NB4 (cell line): ENCODE data around the gene FEM1B.

Experiments used
- DNase-seq: peaks from one replicate; pipeline ENCODE4 v3.0.0; 2010; ENCODE audit warnings: low read depth
- H3K4me3 ChIP-seq: one replicate; pipeline ENCODE4 v1.5.1; 2011; ENCODE audit warnings: mild to moderate bottlenecking, low read depth, low read length, moderate library complexity
- CTCF ChIP-seq: IDR thresholded peaks from one replicate; pipeline ENCODE4 v1.5.1; 2012; ENCODE audit warnings: low read depth, low read length
- MAX ChIP-seq: IDR thresholded peaks from 2 replicates; pipeline ENCODE4 v1.6.1; 2011; ENCODE audit warnings: low read depth, low read length
- MYC ChIP-seq: IDR thresholded peaks from 2 replicates; pipeline ENCODE4 v1.6.1; 2011; ENCODE audit warnings: low read depth, low read length
- POLR2A ChIP-seq: IDR thresholded peaks from 2 replicates; pipeline ENCODE4 v1.6.1; 2011; ENCODE audit warnings: mild to moderate bottlenecking; ENCODE audit not compliant: insufficient read length; ENCODE audit errors: extremely low read depth

Gene FEM1B

DNA sequence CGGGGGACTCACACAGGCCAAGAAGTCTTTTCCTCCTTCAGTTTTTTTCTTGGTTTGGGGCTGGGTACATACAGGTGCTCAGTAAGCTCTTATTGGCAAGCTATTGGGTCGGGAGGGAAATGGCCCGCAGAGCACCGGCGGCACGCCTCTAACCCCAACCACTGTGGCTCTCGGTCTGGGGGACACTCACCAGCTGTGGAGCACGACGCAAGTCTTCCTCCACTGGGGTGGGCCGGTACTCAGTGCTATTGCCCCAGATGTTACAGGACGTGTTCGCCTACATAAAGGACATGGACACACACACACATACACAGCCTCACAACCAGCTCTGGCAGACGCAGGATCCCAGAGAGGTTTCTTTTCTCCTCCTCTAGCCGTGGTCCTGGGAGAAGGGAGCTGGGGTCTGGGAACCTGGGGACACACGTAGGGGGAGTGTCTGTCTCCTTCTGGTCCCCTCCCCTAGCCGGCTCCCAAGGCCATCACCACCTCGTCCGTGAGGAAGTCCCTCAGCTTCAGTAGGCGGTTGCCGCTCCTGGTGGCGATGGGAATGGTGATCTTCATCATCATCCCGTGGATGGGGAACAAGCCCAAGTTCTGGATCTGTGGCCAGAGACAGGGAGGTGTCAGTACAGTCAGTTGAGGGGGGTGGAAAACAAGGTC lies 33.4 kb downstream of the FEM1B start:
- no peak for DNase-seq
- no peak for TF ChIP-seq CTCF
- TF ChIP-seq POLR2A, result no peak
- no peak for TF ChIP-seq MAX
- no peak overlapping the region for H3K4me3 ChIP-seq

DNA sequence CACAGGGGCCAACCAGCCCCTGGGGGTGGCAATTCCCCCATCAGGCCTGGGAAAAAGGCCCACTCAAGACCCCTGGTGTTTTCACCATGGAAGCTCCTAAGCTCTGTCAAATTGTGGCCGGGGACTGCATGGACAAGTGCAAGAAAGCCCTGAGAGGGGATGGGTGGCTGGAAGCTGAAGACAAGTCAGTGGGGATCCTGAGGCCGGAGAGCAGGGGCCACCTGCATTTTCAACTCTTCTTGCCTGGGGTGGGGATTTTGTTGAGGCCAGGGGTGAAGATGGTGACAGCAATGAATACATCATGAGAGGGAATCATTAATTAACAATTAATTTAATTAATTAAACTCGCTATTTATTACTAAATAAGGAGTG lies 33.9 kb downstream of the FEM1B start:
- H3K4me3 ChIP-seq, result no peak overlapping the region
- DNase-seq, result no peak
- TF ChIP-seq CTCF, result no peak
- TF ChIP-seq MAX, result no peak
- TF ChIP-seq MYC, result no peak
- TF ChIP-seq POLR2A, result no peak

GRCh38 chr15:68311859-68312557 lies 34.5 kb downstream of the FEM1B start:
- no peak for TF ChIP-seq CTCF
- no peak for TF ChIP-seq MAX
- no peak for TF ChIP-seq POLR2A
- TF ChIP-seq MYC, result no peak
- H3K4me3 ChIP-seq, result no peak overlapping the region
- no peak for DNase-seq

DNA sequence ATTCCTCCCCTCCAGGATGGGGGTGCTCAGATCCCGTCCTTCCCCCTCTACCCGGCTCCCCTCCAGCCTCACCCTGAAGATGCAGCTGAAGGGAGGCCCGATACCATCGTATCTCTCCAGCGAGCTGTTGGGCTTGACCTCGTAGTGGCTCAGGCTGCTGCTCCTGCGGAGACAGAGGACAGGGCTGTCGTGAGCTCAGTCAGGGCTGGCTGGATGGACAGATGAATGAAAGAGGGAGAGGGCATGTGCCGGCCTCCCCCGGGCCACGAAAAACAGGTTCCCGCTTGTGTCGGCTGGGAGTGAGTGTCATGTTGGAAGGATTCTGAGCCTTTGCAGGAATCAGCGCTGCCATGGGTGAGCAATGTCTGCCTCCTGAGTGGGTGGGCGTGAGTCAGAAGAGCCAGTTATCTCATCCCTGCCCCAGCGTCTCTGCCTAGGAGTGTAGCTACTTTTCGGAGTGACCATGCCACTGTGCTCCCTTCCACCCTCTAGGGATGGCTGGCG lies 35.2 kb downstream of the FEM1B start:
- TF ChIP-seq POLR2A (no peak), MYC (no peak), MAX (no peak), CTCF (no peak)
- DNase-seq, result no peak

DNA sequence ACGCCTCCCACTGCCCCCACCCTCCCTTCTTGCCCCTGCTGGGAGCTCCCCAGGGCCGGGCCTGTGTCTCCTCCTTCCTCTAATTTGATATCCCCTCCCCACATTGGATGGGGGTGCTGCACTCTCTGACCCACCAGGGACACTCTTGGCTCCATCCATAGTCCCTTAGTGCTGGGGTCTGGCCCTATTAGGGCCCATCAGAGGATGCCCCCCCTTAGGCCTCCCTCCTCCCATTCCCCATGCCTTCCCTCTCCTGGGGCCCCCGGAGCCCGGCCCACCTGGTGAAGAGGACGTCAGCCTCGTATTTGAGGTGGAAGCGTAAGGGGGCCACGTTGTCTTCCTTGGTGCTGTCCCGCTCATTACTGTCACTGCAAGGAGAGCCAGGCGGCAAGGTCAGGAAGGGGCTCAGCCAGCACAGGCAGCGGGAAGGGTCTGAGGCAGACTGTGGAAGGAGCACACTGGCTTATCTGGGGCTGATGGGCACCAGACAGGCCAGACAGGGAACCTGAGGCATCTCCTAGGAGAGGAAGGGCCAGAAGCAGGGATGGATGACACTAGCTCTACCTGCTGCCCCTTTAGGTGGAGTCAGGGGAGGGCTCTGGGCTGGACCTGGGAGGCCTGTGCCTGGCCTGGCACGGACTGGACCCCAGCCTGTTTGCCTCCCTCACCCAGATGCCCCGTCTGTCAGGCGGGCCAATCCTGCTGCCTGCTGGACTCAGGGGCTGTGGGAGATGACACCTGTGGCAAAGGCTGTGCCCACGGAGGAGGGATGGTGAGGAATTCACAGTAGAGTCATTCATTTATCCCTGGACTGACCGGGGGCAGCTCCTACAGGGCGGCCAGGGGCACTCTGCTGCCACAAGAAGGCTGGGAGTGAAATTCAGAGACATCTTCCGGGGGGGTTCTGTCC lies 36.2 kb downstream of the FEM1B start:
- no peak for DNase-seq
- no peak for TF ChIP-seq POLR2A
- TF ChIP-seq MAX, result no peak
- no peak for TF ChIP-seq CTCF
- TF ChIP-seq MYC, result no peak
- H3K4me3 ChIP-seq, result no peak overlapping the region

More for the DNA sequence above, 35.2 kb downstream of the FEM1B start:
- H3K4me3 ChIP-seq, result no peak overlapping the region
